ENCODE data around the gene HECW1. TPM values are rescaled to one million over a fixed set of nuclear protein-coding genes. Genes with fewer than 3 reads are reported as not detected.

Gene HECW1
- total and polyA plus RNA-seq, 2 of the 8 experiments (the other 6 are each of a cell fraction or from before 2014, with no cell fraction given): 2.9 to 12.7 TPM

DNA sequence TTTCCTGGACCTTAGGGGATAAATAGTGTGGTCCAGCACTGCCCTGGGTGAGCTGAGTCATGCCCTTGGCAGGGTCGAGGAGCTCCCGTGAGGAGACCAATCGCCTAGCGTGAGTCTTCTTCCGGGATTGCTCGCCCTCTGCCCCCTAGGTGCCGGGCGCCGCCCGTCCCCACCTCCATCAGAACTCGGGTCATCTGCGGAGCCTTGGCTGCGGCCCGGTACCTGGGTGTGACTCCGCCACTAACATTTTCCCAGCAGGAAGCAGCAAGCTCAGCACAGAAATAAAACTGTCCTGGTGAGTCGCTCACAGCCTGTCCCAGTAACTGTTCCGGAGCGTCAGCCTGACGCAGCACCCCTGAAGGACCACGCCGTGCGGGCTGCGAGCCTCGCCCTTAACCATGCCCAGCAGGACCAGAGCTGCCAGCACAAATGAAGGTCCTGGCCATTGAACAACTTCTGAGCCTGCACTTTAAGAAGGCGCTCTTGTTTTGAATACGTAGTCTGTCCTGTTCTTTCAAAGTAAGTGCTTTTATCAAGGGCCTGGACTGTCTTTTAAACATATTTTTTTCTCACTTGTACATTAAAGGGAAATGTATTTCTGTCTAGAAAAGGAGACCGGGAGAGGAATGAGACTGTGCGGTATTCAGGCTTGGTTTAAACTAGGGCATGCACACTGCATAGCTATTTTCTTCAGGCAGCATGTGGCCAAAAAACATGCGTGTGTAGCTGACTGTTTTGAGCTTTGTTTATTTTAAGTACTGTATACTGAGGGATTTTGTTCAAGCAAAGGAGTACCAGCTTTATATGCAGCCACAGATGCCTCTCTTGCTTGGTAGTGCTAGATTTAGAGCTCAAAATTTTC, 136.7 kb downstream of the HECW1 start:
- H4K8ac ChIP-seq (ENCODE audit: extremely low read depth, insufficient read depth, low read length): 0 out of 2 replicates have a peak overlapping the region, but pooled peaks have one; percentile 48
- POLR2A ChIA-PET (ENCODE audit: partially characterized antibody): interaction anchor here (1.0 to 1.5 kb wide), 2 partner anchors 43 to 176 kb away, joined by 3 read pairs; no protein-coding TSS in a partner anchor
- no peaks in the 10 kb centered on the region for H3K9me3 ChIP-seq (ENCODE audit: insufficient read depth in 2 of 2, low read depth in 1 of 2, low read length in 1 of 2)
- WGBS, 2 experiments (ENCODE audit: extremely low coverage in 1 of 2, insufficient coverage in 1 of 2, insufficient read length in 1 of 2, insufficient replicate concordance in 2 of 2, low coverage in 1 of 2, low lambda C conversion rate in 2 of 2, missing lambda C conversion rate in 1 of 2): 87% methylated on average over 28 of the region's 29 CpGs; no CpG with 5 or more reads in 1 of the 2 experiments
- H2BK12ac ChIP-seq (ENCODE audit: low read depth, low read length): no peak overlapping the region
- no peak overlapping the region for H2BK5ac ChIP-seq (ENCODE audit: low read depth, low read length)
- H2BK120ac ChIP-seq (replicated peaks; ENCODE audit: low read depth, low read length): no peak overlapping the region
- no peak overlapping the region for H3K14ac ChIP-seq (ENCODE audit: insufficient read length)
- H2BK15ac ChIP-seq (ENCODE audit: low read length): no peak overlapping the region
- H3K79me2 ChIP-seq (ENCODE audit: control insufficient read depth in 1 of 2, insufficient read depth in 2 of 2, low read length in 2 of 2): no peaks in the 10 kb centered on the region
- peak overlapping the region; percentile 70 for H4K91ac ChIP-seq (replicated peaks; ENCODE audit: insufficient read length, low read length)
- H3K4ac ChIP-seq (replicated peaks; ENCODE audit: insufficient read length, low read depth, low read length): no peak overlapping the region
- FAIRE-seq (no peak), DNase-seq (ENCODE audit: low read depth in 1 of 2, low spot score in 2 of 2) (no peak)
- H4K20me1 ChIP-seq (replicated peaks in 1 of 2; ENCODE audit: control insufficient read depth in 1 of 2, insufficient read depth in 2 of 2, low read length in 2 of 2): no peaks in the 10 kb centered on the region
- H3K36me3 ChIP-seq (ENCODE audit: control insufficient read depth in 2 of 4, insufficient read depth in 4 of 4, low read length in 3 of 4): no peaks in the 10 kb centered on the region
- no peak overlapping the region for H4K5ac ChIP-seq (ENCODE audit: insufficient read length, low read depth, low read length)
- H2AK5ac ChIP-seq (ENCODE audit: low read depth, low read length): no peak overlapping the region
- peak overlapping the region; percentile 40; the same call in 1 of the 2 replicates for H3K27ac ChIP-seq (ENCODE audit: low read depth, low read length)
- H3K23me2 ChIP-seq (ENCODE audit: low read depth, low read length): no peaks in the 10 kb centered on the region; the same call in 1 of the 2 replicates
- H3K18ac ChIP-seq (ENCODE audit: extremely low read depth, low read length): no peak overlapping the region
- no peaks in the 10 kb centered on the region for H3K27me3 ChIP-seq (replicated peaks in 1 of 4; ENCODE audit: control insufficient read depth in 3 of 4, extremely low read depth in 1 of 4, insufficient read depth in 3 of 4, low read length in 3 of 4)
- H3K4me3 ChIP-seq (ENCODE audit: extremely low read depth in 1 of 4, insufficient read depth in 2 of 4, low read depth in 3 of 4, low read length in 4 of 4): no peak overlapping the region
- CTCF ChIA-PET (ENCODE audit: partially characterized antibody): interaction anchor here (0.6 to 5.6 kb wide), 12 partner anchors 9 to 356 kb away, joined by 3 to 40 read pairs (median 4); no protein-coding TSS in a partner anchor
- no peaks in the 10 kb centered on the region for H3K79me1 ChIP-seq (ENCODE audit: low read depth, low read length)
- H2BK20ac ChIP-seq (ENCODE audit: low read length): no peak overlapping the region; the same call in 1 of the 2 replicates
- no peak overlapping the region for H3K56ac ChIP-seq (replicated peaks; ENCODE audit: insufficient read length, low read depth, low read length)
- no peak overlapping the region for H2AFZ ChIP-seq (ENCODE audit: low read length)
- no peak overlapping the region for H3K4me2 ChIP-seq (ENCODE audit: insufficient read depth in 1 of 2, low read depth in 2 of 2, low read length in 2 of 2)
- H3K4me1 ChIP-seq (replicated peaks in 1 of 4; ENCODE audit: control insufficient read depth in 3 of 4, insufficient read depth in 4 of 4, low read length in 3 of 4): peaks cover 0 to 6% (median 2%) of the 10 kb centered on the region in 4 experiments; a peak in 3 of 7 replicates
- no peak overlapping the region for H3K23ac ChIP-seq (ENCODE audit: insufficient read length)
- no peak overlapping the region for H3K9ac ChIP-seq (replicated peaks in 1 of 4; ENCODE audit: extremely low read depth in 1 of 4, low read depth in 3 of 4, low read length in 3 of 4)
- TF ChIP-seq RXRA (IDR thresholded peaks at IDR 0.05; ENCODE audit: insufficient read depth, low read depth, low read length): no peak
- no peak for TF ChIP-seq RAD21 (IDR thresholded peaks at IDR 0.05 in 1 of 2, conservative IDR thresholded peaks at IDR 0.05 in 1 of 2; ENCODE audit: low read depth in 2 of 2, low read length in 2 of 2)
- TF ChIP-seq, protein P1, sequence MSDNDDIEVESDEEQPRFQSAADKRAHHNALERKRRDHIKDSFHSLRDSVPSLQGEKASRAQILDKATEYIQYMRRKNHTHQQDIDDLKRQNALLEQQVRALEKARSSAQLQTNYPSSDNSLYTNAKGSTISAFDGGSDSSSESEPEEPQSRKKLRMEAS (IDR thresholded peaks at IDR 0.05): no peak
- TF ChIP-seq, protein P2, sequence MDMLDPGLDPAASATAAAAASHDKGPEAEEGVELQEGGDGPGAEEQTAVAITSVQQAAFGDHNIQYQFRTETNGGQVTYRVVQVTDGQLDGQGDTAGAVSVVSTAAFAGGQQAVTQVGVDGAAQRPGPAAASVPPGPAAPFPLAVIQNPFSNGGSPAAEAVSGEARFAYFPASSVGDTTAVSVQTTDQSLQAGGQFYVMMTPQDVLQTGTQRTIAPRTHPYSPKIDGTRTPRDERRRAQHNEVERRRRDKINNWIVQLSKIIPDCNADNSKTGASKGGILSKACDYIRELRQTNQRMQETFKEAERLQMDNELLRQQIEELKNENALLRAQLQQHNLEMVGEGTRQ (IDR thresholded peaks at IDR 0.05; ENCODE audit: low read length): no peak
- no peak for TF ChIP-seq EP300 (IDR thresholded peaks at IDR 0.05; ENCODE audit: borderline replicate concordance in 1 of 2, low read depth in 2 of 2, low read length in 2 of 2)
- TF ChIP-seq EGR1 (IDR thresholded peaks at IDR 0.05; ENCODE audit: borderline replicate concordance, low read depth, low read length): no peak
- TF ChIP-seq CTBP2 (IDR thresholded peaks at IDR 0.05; ENCODE audit: borderline replicate concordance, insufficient read depth, insufficient read length, low read length): no peak
- no peak for TF ChIP-seq RFX5 (IDR thresholded peaks at IDR 0.05; ENCODE audit: borderline replicate concordance, low read depth, low read length)
- TF ChIP-seq ASH2L (IDR thresholded peaks at IDR 0.05; ENCODE audit: low read length): no peak

All from H1 (cell line).